Measurements from ENCODE around the gene FLT3LG.

DNA sequence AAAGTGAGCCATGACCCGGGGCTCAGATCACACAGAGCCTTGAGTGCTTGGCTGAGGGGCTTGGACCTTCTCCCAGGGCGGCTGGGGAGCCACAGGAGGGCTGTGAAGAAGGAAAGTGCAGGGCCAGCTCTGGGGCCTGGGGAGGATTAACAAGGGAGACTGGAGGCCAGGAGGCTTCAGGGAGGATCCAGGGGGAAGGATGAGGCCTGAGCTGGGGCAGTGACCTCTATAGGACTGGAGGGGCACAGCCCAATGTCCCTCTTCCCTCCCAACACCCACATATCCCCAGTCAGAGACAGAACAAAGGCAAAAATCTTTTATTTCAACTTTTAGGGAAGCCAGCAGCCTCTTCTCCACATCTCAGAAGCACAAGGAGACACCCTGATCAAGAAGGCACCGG lies 28.0 kb upstream of the FLT3LG start:
- TF ChIP-seq, protein P1, sequence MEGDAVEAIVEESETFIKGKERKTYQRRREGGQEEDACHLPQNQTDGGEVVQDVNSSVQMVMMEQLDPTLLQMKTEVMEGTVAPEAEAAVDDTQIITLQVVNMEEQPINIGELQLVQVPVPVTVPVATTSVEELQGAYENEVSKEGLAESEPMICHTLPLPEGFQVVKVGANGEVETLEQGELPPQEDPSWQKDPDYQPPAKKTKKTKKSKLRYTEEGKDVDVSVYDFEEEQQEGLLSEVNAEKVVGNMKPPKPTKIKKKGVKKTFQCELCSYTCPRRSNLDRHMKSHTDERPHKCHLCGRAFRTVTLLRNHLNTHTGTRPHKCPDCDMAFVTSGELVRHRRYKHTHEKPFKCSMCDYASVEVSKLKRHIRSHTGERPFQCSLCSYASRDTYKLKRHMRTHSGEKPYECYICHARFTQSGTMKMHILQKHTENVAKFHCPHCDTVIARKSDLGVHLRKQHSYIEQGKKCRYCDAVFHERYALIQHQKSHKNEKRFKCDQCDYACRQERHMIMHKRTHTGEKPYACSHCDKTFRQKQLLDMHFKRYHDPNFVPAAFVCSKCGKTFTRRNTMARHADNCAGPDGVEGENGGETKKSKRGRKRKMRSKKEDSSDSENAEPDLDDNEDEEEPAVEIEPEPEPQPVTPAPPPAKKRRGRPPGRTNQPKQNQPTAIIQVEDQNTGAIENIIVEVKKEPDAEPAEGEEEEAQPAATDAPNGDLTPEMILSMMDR (IDR thresholded peaks at IDR 0.05) = no peak
- TF ChIP-seq POLR2A (IDR thresholded peaks at IDR 0.05) = no peak
- no peak for TF ChIP-seq POLR2AphosphoS5 (IDR thresholded peaks at IDR 0.05)

All from prostate gland (tissue), 2 donors.